ENCODE data around the gene MEGF10. TPM values are rescaled to one million over a fixed set of nuclear protein-coding genes. Genes with fewer than 3 reads are reported as not detected.

The MEGF10 gene
- total RNA-seq, 1 experiment from 2014 or later, result not detected

- Histone ChIP-seq H4K20me1 (ENCODE audit: insufficient read depth) (no peaks in the 10 kb centered on the region), H3K4me1 (replicated peaks; ENCODE audit: insufficient read depth) (peaks cover 19% of the 10 kb centered on the region), H3K79me2 (ENCODE audit: low read depth) (no peaks in the 10 kb centered on the region), H3F3A (ENCODE audit: insufficient read depth, low read depth) (0 out of 2 replicates have a peak, but pooled peaks cover 6% of the 10 kb centered on the region), H3K4me3 (no peak overlapping the region), H3K27me3 (ENCODE audit: insufficient read depth, low read depth) (no peaks in the 10 kb centered on the region), H3K9me2 (ENCODE audit: insufficient read depth) (no peaks in the 10 kb centered on the region), H3K36me3 (ENCODE audit: low read depth) (no peaks in the 10 kb centered on the region), H3K9me3 (ENCODE audit: insufficient read depth, low read depth) (no peaks in the 10 kb centered on the region), H3K27ac (no peak overlapping the region), H3K4me2 (no peak overlapping the region), H2AFZ (no peak overlapping the region)
- CTCF ChIA-PET, result no interaction called here
- DNase-seq, result no peak
- BruUV-seq (replicated peaks), result no TSS peak
- intact Hi-C loops (cut with micrococcal nuclease; ENCODE audit: unreplicated experiment), result no loop called here
- TF ChIP-seq EZH2 (IDR thresholded peaks at IDR 0.05; ENCODE audit: low read depth), result no peak
- no peak for TF ChIP-seq CTCF (conservative IDR thresholded peaks at IDR 0.05)
- POLR2A ChIA-PET (ENCODE audit: unreplicated experiment), result no interaction called here
Measured at GRCh38 chr5:127428276-127428675, 137.7 kb downstream of the MEGF10 start.

GRCh38 chr5:127428748-127429147, 138.2 kb downstream of the MEGF10 start:
- TF ChIP-seq EZH2 (IDR thresholded peaks at IDR 0.05; ENCODE audit: low read depth) (no peak), CTCF (conservative IDR thresholded peaks at IDR 0.05) (no peak)
- Histone ChIP-seq H3K4me2 (no peak overlapping the region), H3K4me3 (no peak overlapping the region), H3K4me1 (replicated peaks; ENCODE audit: insufficient read depth) (peaks cover 19% of the 10 kb centered on the region), H3F3A (ENCODE audit: insufficient read depth, low read depth) (0 out of 2 replicates have a peak, but pooled peaks cover 6% of the 10 kb centered on the region), H3K27me3 (ENCODE audit: insufficient read depth, low read depth) (no peaks in the 10 kb centered on the region), H3K79me2 (ENCODE audit: low read depth) (no peaks in the 10 kb centered on the region), H3K36me3 (ENCODE audit: low read depth) (no peaks in the 10 kb centered on the region), H4K20me1 (ENCODE audit: insufficient read depth) (no peaks in the 10 kb centered on the region), H3K9me2 (ENCODE audit: insufficient read depth) (no peaks in the 10 kb centered on the region), H3K27ac (no peak overlapping the region), H2AFZ (no peak overlapping the region), H3K9me3 (ENCODE audit: insufficient read depth, low read depth) (no peaks in the 10 kb centered on the region)
- intact Hi-C loops (cut with micrococcal nuclease; ENCODE audit: unreplicated experiment), result no loop called here
- POLR2A ChIA-PET (ENCODE audit: unreplicated experiment), result no interaction called here
- CTCF ChIA-PET, result no interaction called here
- BruUV-seq (replicated peaks), result no TSS peak
- no peak for DNase-seq

GRCh38 chr5:127429928-127430327, 139.3 kb downstream of the MEGF10 start:
- ChIA-PET CTCF (no interaction called here), POLR2A (ENCODE audit: unreplicated experiment) (no interaction called here)
- intact Hi-C loops (cut with micrococcal nuclease; ENCODE audit: unreplicated experiment), result no loop called here
- no peak overlapping the region for H2AFZ ChIP-seq
- H3K27ac ChIP-seq, result no peak overlapping the region
- H3K4me3 ChIP-seq, result no peak overlapping the region
- H3K4me1 ChIP-seq (replicated peaks; ENCODE audit: insufficient read depth), result peaks cover 19% of the 10 kb centered on the region
- no peaks in the 10 kb centered on the region for H3K27me3 ChIP-seq (ENCODE audit: insufficient read depth, low read depth)
- no peak for DNase-seq
- H3F3A ChIP-seq (ENCODE audit: insufficient read depth, low read depth), result 0 out of 2 replicates have a peak, but pooled peaks cover 6% of the 10 kb centered on the region
- H3K9me3 ChIP-seq (ENCODE audit: insufficient read depth, low read depth), result no peaks in the 10 kb centered on the region
- no TSS peak for BruUV-seq (replicated peaks)
- H3K4me2 ChIP-seq, result no peak overlapping the region
- H3K9me2 ChIP-seq (ENCODE audit: insufficient read depth), result no peaks in the 10 kb centered on the region
- H3K79me2 ChIP-seq (ENCODE audit: low read depth), result no peaks in the 10 kb centered on the region
- no peaks in the 10 kb centered on the region for H4K20me1 ChIP-seq (ENCODE audit: insufficient read depth)
- no peak for TF ChIP-seq EZH2 (IDR thresholded peaks at IDR 0.05; ENCODE audit: low read depth)
- no peak for TF ChIP-seq CTCF (conservative IDR thresholded peaks at IDR 0.05)
- no peaks in the 10 kb centered on the region for H3K36me3 ChIP-seq (ENCODE audit: low read depth)

All from PC-9 (cell line).